Brain pericyte (primary cell): Measurements from ENCODE around the gene PLA2G4D.

ENCODE experiments used
- DNase-seq: peaks from one replicate; pipeline ENCODE4 v3.0.0-alpha.2; 2012; ENCODE audit warnings: low read depth, low spot score

The PLA2G4D gene, protein sequence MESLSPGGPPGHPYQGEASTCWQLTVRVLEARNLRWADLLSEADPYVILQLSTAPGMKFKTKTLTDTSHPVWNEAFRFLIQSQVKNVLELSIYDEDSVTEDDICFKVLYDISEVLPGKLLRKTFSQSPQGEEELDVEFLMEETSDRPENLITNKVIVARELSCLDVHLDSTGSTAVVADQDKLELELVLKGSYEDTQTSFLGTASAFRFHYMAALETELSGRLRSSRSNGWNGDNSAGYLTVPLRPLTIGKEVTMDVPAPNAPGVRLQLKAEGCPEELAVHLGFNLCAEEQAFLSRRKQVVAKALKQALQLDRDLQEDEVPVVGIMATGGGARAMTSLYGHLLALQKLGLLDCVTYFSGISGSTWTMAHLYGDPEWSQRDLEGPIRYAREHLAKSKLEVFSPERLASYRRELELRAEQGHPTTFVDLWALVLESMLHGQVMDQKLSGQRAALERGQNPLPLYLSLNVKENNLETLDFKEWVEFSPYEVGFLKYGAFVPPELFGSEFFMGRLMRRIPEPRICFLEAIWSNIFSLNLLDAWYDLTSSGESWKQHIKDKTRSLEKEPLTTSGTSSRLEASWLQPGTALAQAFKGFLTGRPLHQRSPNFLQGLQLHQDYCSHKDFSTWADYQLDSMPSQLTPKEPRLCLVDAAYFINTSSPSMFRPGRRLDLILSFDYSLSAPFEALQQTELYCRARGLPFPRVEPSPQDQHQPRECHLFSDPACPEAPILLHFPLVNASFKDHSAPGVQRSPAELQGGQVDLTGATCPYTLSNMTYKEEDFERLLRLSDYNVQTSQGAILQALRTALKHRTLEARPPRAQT

DNA sequence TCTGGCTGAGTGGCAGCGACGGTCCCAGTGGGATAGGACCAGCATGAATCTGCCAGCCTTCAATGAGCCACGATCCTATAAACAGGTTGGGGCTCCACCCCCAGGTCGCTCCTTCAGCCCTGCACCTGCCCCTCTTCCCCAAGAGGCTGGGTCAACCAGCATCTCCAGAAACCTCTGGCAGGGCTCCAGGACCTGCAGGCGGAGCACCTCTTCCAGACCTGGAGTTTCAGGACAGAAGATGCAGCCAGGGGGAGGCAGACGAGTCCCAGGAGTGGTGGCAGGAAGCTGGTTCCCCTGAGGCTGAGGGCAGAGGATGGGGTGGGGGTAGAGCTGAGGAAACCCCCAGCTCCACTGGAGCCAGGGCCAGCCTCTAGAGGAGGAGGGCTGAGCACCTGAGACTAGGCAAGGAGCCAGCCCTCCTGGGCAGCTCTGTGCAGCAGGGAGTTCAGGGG lies at the start of gene PLA2G4D:
Gene PLA2G4D, minus strand, starts transcription at position 51 of the 452 bp plus-strand sequence. CDS start 103 bp downstream, outside the sequence.
- DNase-seq, result no peak

DNA sequence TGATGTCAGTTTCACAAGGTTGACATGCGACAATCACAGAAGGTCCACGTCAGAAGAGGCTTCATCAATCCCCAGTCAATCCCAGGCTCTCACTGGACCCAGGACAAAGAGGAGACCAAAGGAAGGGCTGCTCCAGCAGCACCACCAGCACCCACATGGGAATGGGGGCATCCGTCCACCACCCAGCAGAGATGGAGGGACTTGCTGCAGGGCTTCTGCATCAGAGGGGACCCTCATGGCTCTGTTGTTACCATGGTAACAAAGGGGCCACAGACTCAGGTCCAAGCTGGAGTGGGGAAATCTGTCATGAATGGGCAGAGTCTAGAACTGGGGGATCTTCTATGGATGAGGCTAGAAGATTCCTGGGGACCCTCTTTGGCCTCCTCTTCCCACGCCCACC lies 49.0 kb upstream of the PLA2G4D start:
- no peak for DNase-seq

- no peak for DNase-seq
These were observed 47.7 kb upstream of the PLA2G4D start for GRCh38 chr15:42141795-42142667.

GRCh38 chr15:42141246-42141645 lies 46.9 kb upstream of the PLA2G4D start:
- no peak for DNase-seq

DNA sequence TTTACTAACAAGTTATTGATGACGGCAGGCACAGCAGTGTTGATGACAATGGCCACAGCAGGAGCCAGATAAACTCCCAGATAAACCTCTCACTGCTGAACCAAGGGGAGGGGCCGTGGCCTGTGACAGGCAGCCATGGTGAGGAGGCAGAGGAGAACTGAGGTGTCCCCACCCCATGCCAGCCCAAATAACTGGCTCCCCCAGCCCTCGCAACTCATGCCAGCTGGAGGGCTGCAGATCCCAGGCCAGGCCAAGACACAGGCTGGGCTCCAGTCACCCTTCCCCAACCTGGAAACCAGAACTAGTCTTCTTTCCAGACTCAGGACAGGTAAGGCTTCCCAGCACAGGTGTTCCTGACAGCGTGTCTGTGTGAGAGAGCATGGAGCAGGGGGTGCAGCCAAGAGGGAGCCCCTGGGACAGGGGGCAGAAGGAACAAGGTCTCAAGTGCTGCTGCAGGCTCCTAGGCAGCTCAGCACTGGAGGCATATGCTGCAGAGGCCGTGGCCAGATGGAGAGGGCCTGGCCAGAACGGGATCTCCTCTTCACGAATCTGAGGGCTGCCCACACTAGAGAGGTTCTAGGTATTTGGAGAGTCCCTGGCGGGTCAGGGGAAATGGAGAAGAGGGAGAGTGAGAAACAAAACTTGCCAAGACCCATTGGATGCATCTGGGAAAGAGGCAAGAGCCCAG lies 46.2 kb upstream of the PLA2G4D start:
- no peak for DNase-seq

GRCh38 chr15:42139596-42139995 lies 45.2 kb upstream of the PLA2G4D start:
- no peak for DNase-seq

- no peak for DNase-seq
These were observed 44.6 kb upstream of the PLA2G4D start for GRCh38 chr15:42138968-42139386.

DNA sequence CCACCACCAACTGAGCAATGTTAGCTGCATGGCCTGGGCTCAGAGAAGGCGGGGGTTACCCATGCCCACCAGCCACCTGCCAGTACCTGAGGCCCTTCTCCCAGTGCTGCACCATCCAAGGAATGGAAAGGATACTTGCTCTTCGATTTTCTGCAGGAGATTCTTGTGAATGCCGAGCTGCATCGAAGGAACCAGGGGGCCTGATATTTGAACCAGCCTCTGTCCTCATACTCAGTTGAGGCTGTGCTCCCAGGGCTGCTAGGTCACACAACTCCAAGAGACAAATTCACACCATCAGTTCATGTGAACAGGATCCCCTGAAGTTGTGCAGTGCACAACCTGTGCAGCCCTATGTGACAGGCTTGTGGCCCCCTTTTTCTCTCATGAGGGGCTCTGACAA lies 44.0 kb upstream of the PLA2G4D start:
- DNase-seq, result no peak

DNA sequence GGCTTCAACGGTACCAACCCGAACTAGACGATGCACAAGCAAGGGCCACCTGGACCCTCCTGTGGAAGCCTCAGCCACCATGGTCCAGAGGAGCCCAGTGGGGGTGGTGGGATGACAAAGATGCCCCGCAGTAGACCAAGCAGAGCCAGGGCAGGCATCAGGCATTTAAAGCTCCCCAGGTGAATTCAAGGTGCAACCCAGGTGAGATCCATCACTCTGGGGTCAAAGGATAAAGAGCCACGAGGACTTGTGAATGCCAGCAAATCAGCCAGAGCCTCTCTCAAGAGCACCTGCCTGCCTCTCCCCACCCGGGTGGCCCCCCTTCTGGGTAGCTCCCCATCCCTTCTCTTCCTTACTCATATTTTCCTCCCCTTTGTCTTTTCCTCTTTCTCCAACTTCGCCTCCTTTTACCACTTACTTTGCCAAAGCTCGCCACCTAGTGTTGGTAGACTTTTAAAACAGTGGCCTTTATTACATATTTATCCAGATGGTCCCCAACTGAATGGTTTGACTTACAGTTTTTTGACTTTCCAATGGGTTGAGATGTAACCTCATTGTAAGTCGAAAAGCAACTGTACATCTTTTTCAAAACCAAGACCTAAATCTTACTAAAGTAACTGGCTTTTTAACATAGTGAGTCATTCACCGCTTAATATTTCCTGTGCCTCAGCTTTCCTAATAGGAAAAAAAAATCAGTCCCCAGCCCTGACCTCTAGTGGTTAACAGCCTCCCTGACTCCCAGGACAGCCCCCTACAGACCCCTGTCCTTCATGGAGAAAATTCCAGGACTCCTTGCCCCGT lies 43.3 kb upstream of the PLA2G4D start:
- DNase-seq, result no peak

GRCh38 chr15:42136513-42136912 lies 42.2 kb upstream of the PLA2G4D start:
- no peak for DNase-seq

- no peak for DNase-seq
These were observed 41.0 kb upstream of the PLA2G4D start for GRCh38 chr15:42135351-42135750.

GRCh38 chr15:42134617-42135245 lies 40.4 kb upstream of the PLA2G4D start:
- DNase-seq, result no peak

DNA sequence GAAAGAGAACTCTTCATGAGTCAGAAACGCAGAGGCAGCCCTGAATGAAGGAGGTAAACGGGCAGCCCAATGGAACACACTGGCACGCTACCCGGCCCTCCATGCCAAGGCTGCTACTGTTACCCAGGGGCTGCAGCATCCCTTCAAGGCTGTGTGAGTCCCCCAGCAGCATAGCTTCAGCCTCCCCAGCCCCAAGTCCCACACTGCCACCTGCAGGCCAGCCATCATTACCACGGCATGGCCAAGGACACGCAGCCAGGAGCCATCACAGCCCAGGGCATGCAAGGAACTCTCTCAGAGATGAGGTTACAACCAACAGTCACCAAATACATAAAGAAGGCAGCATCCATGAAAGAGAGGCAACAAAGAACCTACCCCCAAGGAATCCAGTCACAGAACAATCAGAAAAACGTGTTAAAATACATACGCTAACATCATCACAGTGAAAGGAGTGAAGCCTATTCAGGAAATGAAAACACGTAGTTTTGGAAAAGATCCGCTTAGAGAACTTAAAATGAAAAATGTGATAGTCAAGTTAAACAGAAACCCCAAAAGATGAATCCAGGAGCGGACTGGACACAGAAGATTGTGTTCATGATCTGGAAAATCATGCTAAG lies 39.6 kb upstream of the PLA2G4D start:
- no peak for DNase-seq

DNA sequence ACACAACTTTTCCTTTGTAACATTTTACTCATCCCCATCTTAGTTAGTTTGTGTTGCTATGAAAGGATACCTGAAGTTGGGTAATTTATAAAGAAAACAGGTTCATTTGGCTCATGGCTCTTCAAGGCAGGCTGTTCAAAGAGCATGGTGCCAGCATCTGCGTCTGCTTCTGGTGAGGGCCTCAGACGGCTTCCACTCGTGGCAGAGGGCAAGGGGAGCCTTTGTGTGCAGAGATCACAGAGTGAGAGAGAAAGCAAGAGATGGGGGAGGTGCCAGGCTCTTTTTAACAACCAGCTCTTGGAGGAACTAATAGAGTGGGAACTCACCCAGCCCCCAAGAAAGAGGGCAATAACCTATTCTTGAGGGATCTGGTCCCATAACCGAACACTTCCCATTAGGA lies 39.0 kb upstream of the PLA2G4D start:
- no peak for DNase-seq

- no peak for DNase-seq
These were observed 37.8 kb upstream of the PLA2G4D start for GRCh38 chr15:42131826-42132806.

DNA sequence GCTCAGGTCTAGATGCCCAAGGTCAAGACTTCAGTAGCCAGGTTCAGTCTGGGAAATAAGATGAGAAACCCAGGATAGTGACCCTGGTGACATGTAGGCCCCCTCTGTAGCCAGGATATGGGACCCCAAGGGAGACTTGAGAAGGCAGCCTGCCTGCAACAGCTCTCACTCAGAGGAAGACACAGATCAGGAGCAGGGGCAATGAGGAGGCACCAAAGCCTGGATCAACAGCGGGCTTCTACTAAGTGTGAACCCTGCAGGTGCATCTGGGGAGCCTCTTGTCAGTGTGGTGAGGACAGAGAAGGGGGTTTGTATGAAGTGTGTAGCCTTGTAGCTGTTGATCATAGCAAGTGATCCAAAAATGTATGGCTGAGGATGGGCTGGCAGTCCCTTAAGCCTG lies 36.6 kb upstream of the PLA2G4D start:
- no peak for DNase-seq

DNA sequence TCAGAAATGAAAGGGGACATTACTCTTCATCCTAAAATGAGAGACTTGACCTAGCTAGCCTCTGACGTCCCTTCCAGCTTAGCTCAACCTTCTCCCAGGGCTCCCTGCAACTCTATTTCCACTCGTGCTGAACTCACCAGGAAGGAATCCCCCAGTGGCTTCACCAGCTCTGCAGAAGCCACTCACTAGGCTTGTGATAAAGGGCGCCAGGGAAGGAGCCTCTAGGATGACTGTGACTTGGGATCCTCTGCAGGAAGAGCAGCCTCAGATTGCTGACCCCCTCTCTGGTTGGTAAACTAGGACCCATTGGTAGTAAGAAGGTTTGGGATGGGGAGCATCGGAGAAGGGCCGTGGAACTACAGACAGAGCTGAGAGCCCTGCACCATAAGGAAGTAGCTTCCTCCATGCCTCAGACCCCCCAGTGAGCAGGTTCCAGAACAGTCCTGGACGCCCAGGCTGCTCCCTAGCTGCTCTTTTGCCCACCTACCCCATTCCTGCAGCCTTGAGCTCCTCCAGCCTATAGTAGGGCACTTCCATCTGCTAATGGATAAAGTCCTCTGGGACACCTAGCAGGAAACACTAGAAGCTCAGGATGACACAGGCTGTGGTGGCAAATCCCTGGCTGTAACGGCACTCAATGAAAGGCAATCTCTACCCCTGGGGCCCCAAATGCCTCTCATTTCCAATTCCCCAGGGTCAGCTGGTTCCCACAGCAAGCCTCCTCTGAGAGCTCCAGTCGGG lies 36.1 kb upstream of the PLA2G4D start:
- no peak for DNase-seq
